Gastroesophageal sphincter (tissue), 4 donors: ENCODE results near the gene MYH1. TPM values are rescaled to one million over a fixed set of nuclear protein-coding genes. Genes with fewer than 3 reads are reported as not detected.

Experiments used
- ATAC-seq: fragments of 150-250 bp; one replicate; pipeline ENCODE4 v1.9.1; 2016; ENCODE audit warnings: mild to moderate bottlenecking, moderate library complexity
- H3K27ac ChIP-seq, 4 donors: fragments of 200-600 bp; sonication (generic) in 3 of 4; 1 replicate in 3 of 4; 2 replicates in 1 of 4; pipeline ENCODE4 v1.5.1; 2016 to 2019
- H3K27me3 ChIP-seq: fragments of 200-600 bp; sonication (generic); one replicate; pipeline ENCODE4 v1.5.1; 2019
- H3K36me3 ChIP-seq, 2 donors: fragments of 200-600 bp; sonication (generic); one replicate each; pipeline ENCODE4 v1.5.1; 2019; ENCODE audit warnings: control low read depth in 1 of 2
- H3K4me1 ChIP-seq, 3 donors: fragments of 200-600 bp; sonication (generic); 1 replicate in 2 of 3; 2 replicates in 1 of 3; pipeline ENCODE4 v1.5.1; 2016 to 2019; ENCODE audit warnings: control low read depth in 2 of 3
- H3K4me3 ChIP-seq, 2 donors: fragments of 200-600 bp; sonication (generic); one replicate each; pipeline ENCODE4 v1.5.1; 2019; ENCODE audit warnings: mild to moderate bottlenecking in 1 of 2, moderate library complexity in 1 of 2
- H3K9me3 ChIP-seq, 3 donors: fragments of 200-600 bp; sonication (generic); one replicate each; pipeline ENCODE4 v1.5.1; 2017 to 2019; ENCODE audit warnings: control low read depth in 2 of 3
- CTCF ChIP-seq, 4 experiments: fragments of 200-600 bp in 2 of 4; fragments of 450-650 bp in 2 of 4; sonication (generic) in 1 of 4; IDR thresholded peaks; one replicate each; pipeline ENCODE4 v1.5.1; 2017 to 2019; ENCODE audit warnings: antibody characterized with exemption in 4 of 4, mild to moderate bottlenecking in 2 of 4, moderate library complexity in 2 of 4
- EP300 ChIP-seq: sonication (generic); formaldehyde crosslinking; IDR thresholded peaks from one replicate; pipeline ENCODE4 v1.6.1; 2017; ENCODE audit warnings: antibody characterized with exemption, mild to moderate bottlenecking
- POLR2A ChIP-seq, 2 donors: fragments of 450-650 bp; IDR thresholded peaks; one replicate each; pipeline ENCODE4 v1.6.1; 2017; ENCODE audit warnings: antibody characterized with exemption in 2 of 2, mild to moderate bottlenecking in 2 of 2, moderate library complexity in 1 of 2
- POLR2AphosphoS5 ChIP-seq: sonication (generic); formaldehyde crosslinking; IDR thresholded peaks from one replicate; pipeline ENCODE4 v1.6.1; 2017; ENCODE audit warnings: antibody characterized with exemption
- WGBS, 2 donors: methylation state at CpG; one replicate each; pipeline ENCODE4 v1.1.5; 2018; ENCODE audit warnings: low coverage in 1 of 2; 5-methylcytosine and 5-hydroxymethylcytosine counted together
- total RNA-seq, 4 donors: library from RNA; depleted of rRNA; stranded (reverse); fragments of >200 nt; gene quantifications; one replicate each; pipeline ENCODE4 v1.1.0, GENCODE V29; 2016

MYH1 gene
- total RNA-seq = under 1 TPM in 1 of 4 donors, not detected in 3; 0.15 TPM

- TF ChIP-seq POLR2A (IDR thresholded peaks at IDR 0.05) (no peak), CTCF (IDR thresholded peaks at IDR 0.05) (no peak), EP300 (no peak), POLR2AphosphoS5 (no peak)
- 76 to 77% methylated on average over 10 to 11 of the region's 11 CpGs for WGBS, 2 donors
- ATAC-seq = no peak
- Histone ChIP-seq H3K27me3 (no peaks in the 10 kb centered on the region), H3K9me3 (no peaks in the 10 kb centered on the region), H3K36me3 (no peaks in the 10 kb centered on the region), H3K4me1 (no peaks in the 10 kb centered on the region), H3K27ac (no peak within 1 kb of the TSS), H3K4me3 (no peak within 1 kb of the TSS)
These were observed at the start of gene MYH1 for GRCh38 chr17:10518271-10519037. TSS of gene MYH1 (minus strand) at chr17:10518542. CDS start at chr17:10516642, 1,900 bp downstream.

GRCh38 chr17:10563991-10564660 lies 45.8 kb upstream of the MYH1 start:
- peaks cover 9% of the 10 kb centered on the region for H3K27me3 ChIP-seq
- H3K4me1 ChIP-seq = no peaks in the 10 kb centered on the region
- H3K27ac ChIP-seq = no peak overlapping the region
- no peak for TF ChIP-seq POLR2A (IDR thresholded peaks at IDR 0.05)
- no peak for TF ChIP-seq POLR2AphosphoS5
- no peak for TF ChIP-seq CTCF (IDR thresholded peaks at IDR 0.05)
- no peak for ATAC-seq
- WGBS, 2 donors = 33 to 63% methylated on average over 1 to 2 of the region's 2 CpGs
- H3K9me3 ChIP-seq = no peaks in the 10 kb centered on the region
- no peak overlapping the region for H3K4me3 ChIP-seq
- H3K36me3 ChIP-seq = no peaks in the 10 kb centered on the region

GRCh38 chr17:10558049-10558448 lies 39.7 kb upstream of the MYH1 start:
- no peak for ATAC-seq
- 77 to 79% methylated on average over 6 of the region's 6 CpGs for WGBS, 2 donors
- Histone ChIP-seq H3K27ac (no peak overlapping the region), H3K9me3 (no peaks in the 10 kb centered on the region), H3K4me1 (no peaks in the 10 kb centered on the region), H3K4me3 (no peak overlapping the region), H3K27me3 (no peaks in the 10 kb centered on the region), H3K36me3 (no peaks in the 10 kb centered on the region)
- TF ChIP-seq POLR2A (IDR thresholded peaks at IDR 0.05) (no peak), POLR2AphosphoS5 (no peak), CTCF (IDR thresholded peaks at IDR 0.05) (no peak), EP300 (no peak)

- Histone ChIP-seq H3K36me3 (no peaks in the 10 kb centered on the region), H3K4me3 (no peak overlapping the region), H3K27ac (no peak overlapping the region), H3K9me3 (no peaks in the 10 kb centered on the region), H3K27me3 (no peaks in the 10 kb centered on the region), H3K4me1 (no peaks in the 10 kb centered on the region)
- TF ChIP-seq POLR2A (IDR thresholded peaks at IDR 0.05) (no peak), CTCF (IDR thresholded peaks at IDR 0.05) (no peak), EP300 (no peak), POLR2AphosphoS5 (no peak)
- WGBS, 2 donors = 20 to 44% methylated on average over 1 of the region's 1 CpG
- ATAC-seq = no peak
These were observed 39.1 kb upstream of the MYH1 start for GRCh38 chr17:10557422-10557821.
